GM10248 (cell line): Measurements from ENCODE around the gene IL18R1.

Experiments
- CTCF ChIA-PET: fragments of 300-600 bp; sonication (Branson Sonifier 250); formaldehyde crosslinking; extraction: SDS; loops from one replicate; lab custom pipeline; 2021; ENCODE audit warnings: antibody characterized with exemption; lab: Yijun Ruan, JAX
- POLR2A ChIA-PET: fragments of 350-650 bp; sonication (Branson Sonifier 250); formaldehyde crosslinking; extraction: SDS; loops from one replicate; lab custom pipeline; 2020; ENCODE audit warnings: antibody characterized with exemption; lab: Yijun Ruan, JAX
- DNase-seq: peaks from one replicate; pipeline ENCODE4 v3.0.0; 2012; ENCODE audit errors: extremely low spot score
- CTCF ChIP-seq: IDR thresholded peaks from 2 replicates; pipeline ENCODE4 v1.5.1; 2012; ENCODE audit warnings: mild to moderate bottlenecking, low read depth; ENCODE audit errors: extremely low read depth, missing control alignments, control extremely low read depth

The IL18R1 gene

GRCh38 chr2:102423368-102423767 lies 67.8 kb downstream of the IL18R1 start:
- no peak for DNase-seq
- ChIA-PET CTCF (interaction anchor here (0.8 to 7.3 kb wide), 9 partner anchors 13 to 1411 kb away, joined by 3 to 49 read pairs (median 3); partner anchors contain the start of gene IL18R1), POLR2A (no interaction called here)
- TF ChIP-seq CTCF = no peak

- POLR2A ChIA-PET = no interaction called here
- no peak for DNase-seq
- no peak for TF ChIP-seq CTCF
- CTCF ChIA-PET = interaction anchor here (0.7 to 7.3 kb wide), 9 partner anchors 11 to 1412 kb away, joined by 3 to 49 read pairs (median 3); no protein-coding TSS in a partner anchor
Observed at GRCh38 chr2:102424754-102425153, 69.2 kb downstream of the IL18R1 start.

- POLR2A ChIA-PET = no interaction called here
- no peak for TF ChIP-seq CTCF
- CTCF ChIA-PET = interaction anchor here (0.7 to 7.3 kb wide), 6 partner anchors 11 to 123 kb away, joined by 3 to 49 read pairs (median 6); no protein-coding TSS in a partner anchor
- DNase-seq = no peak
Observed at GRCh38 chr2:102425441-102426132, 70.0 kb downstream of the IL18R1 start.

- CTCF ChIA-PET = interaction anchor here (1.0 to 7.3 kb wide), 5 partner anchors 16 to 71 kb away, joined by 3 to 49 read pairs (median 4); no protein-coding TSS in a partner anchor
Observed at GRCh38 chr2:102427249-102427648, 71.7 kb downstream of the IL18R1 start.

GRCh38 chr2:102428573-102428972 lies 73.0 kb downstream of the IL18R1 start:
- ChIA-PET POLR2A (no interaction called here), CTCF (interaction anchor here (0.8 to 1.5 kb wide), 2 partner anchors 31 to 61 kb away, joined by 3 to 4 read pairs; no protein-coding TSS in a partner anchor)
- TF ChIP-seq CTCF = no peak
- no peak for DNase-seq

More at GRCh38 chr2:102427249-102427648, 71.7 kb downstream of the IL18R1 start:
- no peak for DNase-seq
- POLR2A ChIA-PET = interaction anchor here (0.7 kb wide), 1 partner anchor 11 kb away, joined by 3 read pairs; no protein-coding TSS in a partner anchor
- no peak for TF ChIP-seq CTCF

GRCh38 chr2:102432386-102432785 lies 76.8 kb downstream of the IL18R1 start:
- no peak for DNase-seq
- no peak for TF ChIP-seq CTCF
- ChIA-PET POLR2A (no interaction called here), CTCF (interaction anchor here (3.7 kb wide), 1 partner anchor 11 kb away, joined by 21 read pairs; no protein-coding TSS in a partner anchor)
